AG10803 (cell line): Measurements from ENCODE around the gene VAV2.
"Not testable (repeated sequence)": the region's sequence is repeated elsewhere in the genome, so short reads cannot be mapped to it uniquely, and the experiment has no call there.

Experiments used
- DNase-seq: peaks from one replicate; pipeline ENCODE4 v3.0.0; 2010; ENCODE audit warnings: low read depth
- H3K4me3 ChIP-seq: 2 replicates; pipeline ENCODE4 v1.5.1; 2011; ENCODE audit warnings: mild to moderate bottlenecking, low read length, control low read depth
- TF ChIP-seq, protein P1 (sequence below): conservative IDR thresholded peaks from 2 replicates; pipeline ENCODE4 v1.5.1; 2011; ENCODE audit warnings: mild to moderate bottlenecking, low read length, control low read depth, inconsistent platforms

The VAV2 gene

GRCh38 chr9:133752739-133753446 is 239.2 kb downstream of the VAV2 start:
- DNase-seq = no peak

DNA sequence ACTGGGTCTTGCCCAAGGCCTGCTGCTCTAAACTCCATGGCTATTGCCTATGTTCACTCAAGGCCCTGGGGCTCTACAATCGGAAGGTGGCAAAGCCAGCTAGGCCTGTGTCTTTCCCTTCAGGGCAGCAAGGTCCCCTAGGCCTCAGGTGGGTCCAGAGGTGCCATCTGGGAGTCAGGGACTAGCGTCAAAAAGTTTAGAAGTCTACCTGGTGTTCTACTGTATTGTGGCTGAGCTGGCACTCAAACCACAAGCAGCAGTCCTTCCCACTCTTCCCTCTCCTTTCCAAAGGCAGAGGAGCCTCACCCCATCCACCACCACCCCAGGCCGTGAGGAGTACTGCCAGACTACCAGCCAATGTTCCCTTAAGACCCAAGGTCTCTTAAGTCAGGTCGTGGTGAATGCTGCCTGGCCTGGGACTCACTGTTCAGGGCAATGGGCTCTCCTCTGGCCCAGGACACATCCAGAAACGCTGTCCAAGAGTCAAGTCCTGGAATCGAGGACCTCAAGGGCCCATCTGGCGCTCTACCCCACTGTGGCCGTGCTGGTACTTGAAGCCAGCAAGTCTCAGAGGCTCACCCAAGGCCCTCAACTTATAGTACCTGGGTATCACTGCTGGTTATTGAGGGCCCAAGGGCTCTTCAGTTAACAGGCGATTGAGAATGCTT is 241.0 kb downstream of the VAV2 start:
- TF ChIP-seq, protein P1, sequence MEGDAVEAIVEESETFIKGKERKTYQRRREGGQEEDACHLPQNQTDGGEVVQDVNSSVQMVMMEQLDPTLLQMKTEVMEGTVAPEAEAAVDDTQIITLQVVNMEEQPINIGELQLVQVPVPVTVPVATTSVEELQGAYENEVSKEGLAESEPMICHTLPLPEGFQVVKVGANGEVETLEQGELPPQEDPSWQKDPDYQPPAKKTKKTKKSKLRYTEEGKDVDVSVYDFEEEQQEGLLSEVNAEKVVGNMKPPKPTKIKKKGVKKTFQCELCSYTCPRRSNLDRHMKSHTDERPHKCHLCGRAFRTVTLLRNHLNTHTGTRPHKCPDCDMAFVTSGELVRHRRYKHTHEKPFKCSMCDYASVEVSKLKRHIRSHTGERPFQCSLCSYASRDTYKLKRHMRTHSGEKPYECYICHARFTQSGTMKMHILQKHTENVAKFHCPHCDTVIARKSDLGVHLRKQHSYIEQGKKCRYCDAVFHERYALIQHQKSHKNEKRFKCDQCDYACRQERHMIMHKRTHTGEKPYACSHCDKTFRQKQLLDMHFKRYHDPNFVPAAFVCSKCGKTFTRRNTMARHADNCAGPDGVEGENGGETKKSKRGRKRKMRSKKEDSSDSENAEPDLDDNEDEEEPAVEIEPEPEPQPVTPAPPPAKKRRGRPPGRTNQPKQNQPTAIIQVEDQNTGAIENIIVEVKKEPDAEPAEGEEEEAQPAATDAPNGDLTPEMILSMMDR = no peak
- DNase-seq = no peak
- H3K4me3 ChIP-seq = no peak overlapping the region

More at GRCh38 chr9:133752739-133753446, 239.2 kb downstream of the VAV2 start:
- no peak overlapping the region for H3K4me3 ChIP-seq
- TF ChIP-seq, protein P1 = no peak

DNA sequence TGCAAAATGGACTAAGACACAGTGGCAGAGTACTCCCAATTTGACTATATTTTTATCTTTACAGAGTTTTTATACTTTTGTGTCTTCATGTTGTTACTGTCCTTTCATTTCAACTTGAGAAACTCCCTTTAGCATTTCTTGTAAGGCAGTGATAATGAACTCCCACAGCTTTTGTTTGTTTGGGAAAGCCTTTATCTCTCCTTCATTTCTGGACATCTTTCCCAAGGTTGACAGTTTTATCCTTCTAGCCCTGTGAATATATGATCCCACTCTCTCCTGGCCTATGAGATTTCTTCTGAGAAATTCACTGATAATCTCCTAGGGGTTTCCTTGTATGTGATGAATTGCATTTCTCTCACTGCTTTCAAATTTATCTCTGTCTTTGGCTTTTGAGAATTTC is 244.8 kb downstream of the VAV2 start:
- DNase-seq = no peak
- TF ChIP-seq, protein P1 = no peak
- H3K4me3 ChIP-seq = no peak overlapping the region

- DNase-seq, H3K4me3 ChIP-seq: not testable (repeated sequence)
Observed at GRCh38 chr9:133744528-133744927, 247.6 kb downstream of the VAV2 start.

- DNase-seq = peak; percentile 42
- H3K4me3 ChIP-seq = no peak overlapping the region
- TF ChIP-seq, protein P1 = peak; percentile 97
Observed at GRCh38 chr9:133742849-133743444, 249.2 kb downstream of the VAV2 start.

- TF ChIP-seq, protein P1 = no peak
- no peak overlapping the region for H3K4me3 ChIP-seq
- DNase-seq = no peak
Observed at GRCh38 chr9:133742251-133742650, 249.9 kb downstream of the VAV2 start.

- H3K4me3 ChIP-seq = no peak overlapping the region
- TF ChIP-seq, protein P1 = no peak
- no peak for DNase-seq
Observed at GRCh38 chr9:133741716-133742115, 250.4 kb downstream of the VAV2 start.
